Spleen (tissue), 7 donors: ENCODE measurements around the gene ARFGEF3.

Experiments
- CTCF ChIP-seq, 11 experiments: fragments of 200-600 bp in 7 of 11; fragments of 450-650 bp in 4 of 11; sonication (generic) in 4 of 11; IDR thresholded peaks in 8 of 11; conservative IDR thresholded peaks in 3 of 11; 1 replicate in 7 of 11; 2 replicates in 4 of 11; pipeline versions ENCODE4 v1.4.0 to v1.8.0; 2016 to 2021; ENCODE audit warnings: antibody characterized with exemption in 11 of 11, inconsistent platforms in 4 of 11, mild to moderate bottlenecking in 1 of 11
- POLR2AphosphoS5 ChIP-seq, 3 donors: sonication (generic); formaldehyde crosslinking; IDR thresholded peaks; one replicate each; pipeline ENCODE4 v1.5.1; 2017; ENCODE audit warnings: antibody characterized with exemption in 3 of 3
- donor health status: DM: no; HTN: no; CAD: no; lungs with moderate emphysema.
- donor health status: DM: no; HTN: no; CAD: no.
- donor health status: DM: no; HTN: no; CAD: no.

DNA sequence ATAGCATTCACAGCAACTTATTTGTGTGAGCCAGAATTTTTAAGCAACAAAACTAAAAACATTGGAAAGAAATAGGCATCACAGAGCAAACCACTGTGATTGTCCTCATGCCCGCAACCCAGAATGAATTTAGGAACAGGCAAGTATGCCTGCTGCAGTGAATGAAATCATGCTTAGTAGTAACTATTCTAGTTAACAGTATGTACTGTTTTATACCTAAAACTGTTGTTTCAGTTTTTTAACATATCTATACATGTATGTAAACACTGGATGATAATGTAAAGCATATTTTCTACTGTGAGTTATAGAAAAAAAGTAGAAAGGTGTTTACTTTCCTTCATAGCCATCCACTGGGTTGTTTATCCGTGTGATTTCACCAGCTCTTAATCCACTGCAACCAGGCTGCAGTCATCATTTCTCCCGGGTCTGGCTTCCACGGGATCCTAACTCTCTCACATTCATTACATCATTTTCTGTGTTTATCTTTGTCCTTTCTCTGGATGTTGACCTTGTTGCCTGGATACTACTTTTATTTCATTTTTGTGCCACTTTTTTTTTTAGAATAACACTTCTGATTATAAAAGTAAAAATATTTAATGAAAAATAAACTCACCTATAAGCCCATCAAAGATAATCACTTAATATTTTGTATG, 3.6 kb upstream of the ARFGEF3 start:
- TF ChIP-seq CTCF (IDR thresholded peaks at IDR 0.05 in 8 of 11, conservative IDR thresholded peaks at IDR 0.05 in 3 of 11) (no peak), POLR2AphosphoS5 (IDR thresholded peaks at IDR 0.05) (no peak)
